HepG2 (cell line): Measurements from ENCODE around the gene RBM25.

Source experiments
- AFF4 ChIP-seq: sonication (generic); formaldehyde crosslinking; IDR thresholded peaks from 2 replicates; pipeline ENCODE4 v1.4.0; 2020; ENCODE audit warnings: missing genetic modification reagents
- ATF7 ChIP-seq, 2 experiments: fragments of 450-650 bp in 1 of 2; sonication (generic) in 1 of 2; formaldehyde crosslinking in 1 of 2; IDR thresholded peaks; 2 replicates each; pipeline versions ENCODE4 v1.4.0 to v1.6.1; 2016 to 2020; ENCODE audit warnings: antibody characterized with exemption in 1 of 2, mild to moderate bottlenecking in 1 of 2, missing genetic modification reagents in 1 of 2
- CTCF ChIP-seq: sonication (generic); formaldehyde crosslinking; IDR thresholded peaks from 2 replicates; pipeline ENCODE4 v1.5.0; 2020; ENCODE audit warnings: mild to moderate bottlenecking, missing genetic modification reagents, moderate library complexity
- DNMT1 ChIP-seq: sonication (generic); formaldehyde crosslinking; IDR thresholded peaks from 2 replicates; pipeline ENCODE4 v1.5.1; 2020; ENCODE audit warnings: mild to moderate bottlenecking, missing genetic modification reagents
- EZH2 ChIP-seq: conservative IDR thresholded peaks from 2 replicates; pipeline ENCODE4 v1.6.1; 2012; ENCODE audit warnings: mild to moderate bottlenecking, low read depth, low read length, moderate library complexity
- FOXM1 ChIP-seq: sonication (generic); formaldehyde crosslinking; IDR thresholded peaks from 2 replicates; pipeline ENCODE4 v1.5.0; 2020; ENCODE audit warnings: missing genetic modification reagents
- GABPA ChIP-seq, 2 experiments: IDR thresholded peaks; 2 replicates each; pipeline ENCODE4 v1.6.1; 2011 to 2016; ENCODE audit warnings: low read depth in 2 of 2, low read length in 1 of 2, missing biosample characterization in 1 of 2, missing genetic modification characterization in 1 of 2
- HMGXB4 ChIP-seq, 2 experiments: sonication (generic) in 1 of 2; formaldehyde crosslinking in 1 of 2; IDR thresholded peaks; 2 replicates each; pipeline versions ENCODE4 v1.4.0 to v1.6.1; 2018 to 2020; ENCODE audit warnings: missing genetic modification reagents in 2 of 2, borderline replicate concordance in 1 of 2, low read depth in 1 of 2, mild to moderate bottlenecking in 1 of 2, missing biosample characterization in 1 of 2
- KDM5A ChIP-seq: fragments of 200-600 bp; sonication (generic); IDR thresholded peaks from 2 replicates; pipeline ENCODE4 v1.7.0; 2018; ENCODE audit warnings: antibody characterized with exemption, mild to moderate bottlenecking, low read length, borderline replicate concordance
- POLR2AphosphoS5 ChIP-seq: IDR thresholded peaks from 2 replicates; pipeline ENCODE4 v1.6.1; 2012; ENCODE audit warnings: low read depth, low read length
- RAD21 ChIP-seq: fragments of 450-650 bp; formaldehyde crosslinking; IDR thresholded peaks from 2 replicates; pipeline ENCODE4 v1.5.0; 2020; ENCODE audit warnings: mild to moderate bottlenecking
- ZNF792 ChIP-seq: IDR thresholded peaks from 2 replicates; pipeline ENCODE4 v1.6.1; 2016

- TF ChIP-seq HMGXB4 (CRISPR knock-in tag; IDR thresholded peaks at IDR 0.05; ENCODE audit: borderline replicate concordance in 1 of 2, low read depth in 1 of 2) (no peak), CTCF (no peak), EZH2 (no peak), AFF4 (CRISPR knock-in tag) (no peak), POLR2AphosphoS5 (no peak), ATF7 (IDR thresholded peaks at IDR 0.05) (no peak), ATF7 (CRISPR knock-in tag; IDR thresholded peaks at IDR 0.05) (no peak), DNMT1 (CRISPR knock-in tag) (no peak), RAD21 (no peak), FOXM1 (CRISPR knock-in tag) (no peak), ZNF792 (CRISPR knock-in tag) (no peak), GABPA (IDR thresholded peaks at IDR 0.05; ENCODE audit: low read depth, low read length) (no peak), GABPA (CRISPR knock-in tag; IDR thresholded peaks at IDR 0.05; ENCODE audit: low read depth) (no peak), KDM5A (no peak)
Measured at GRCh38 chr14:73022051-73022450, 36.3 kb upstream of the RBM25 start.
